ENCODE data around the gene WDR70. TPM values are rescaled to one million over a fixed set of nuclear protein-coding genes. Genes with fewer than 3 reads are reported as not detected.

The WDR70 gene
- total and polyA plus RNA-seq, 10 of the 15 experiments (the other 5 are each of a cell fraction or from before 2014, with no cell fraction given): 10.9 to 33.6 (median 29.1) TPM

GRCh38 chr5:37725185-37725584 is 346.1 kb downstream of the WDR70 start:
- peaks cover 10% of the 10 kb centered on the region for H3K4me1 ChIP-seq (ENCODE audit: control insufficient read depth, insufficient read depth, low read length)
- 94% methylated on average over 2 of the region's 2 CpGs for WGBS (ENCODE audit: insufficient coverage, insufficient replicate concordance, low lambda C conversion rate, missing lambda C conversion rate)
- no peak overlapping the region for H3K4me3 ChIP-seq
- no peaks in the 10 kb centered on the region for H3K27me3 ChIP-seq (replicated peaks in 1 of 2; ENCODE audit: control insufficient read depth in 2 of 2, insufficient read depth in 2 of 2, low read length in 1 of 2)
- no peaks in the 10 kb centered on the region for H3K9me3 ChIP-seq (replicated peaks; ENCODE audit: control insufficient read depth, insufficient read depth, low read length)
- ChIA-PET SMC1A (ENCODE audit: uncharacterized antibody, unreplicated experiment) (interaction anchor here (1.1 kb wide), 1 partner anchor 10 kb away, joined by 3 read pairs; no protein-coding TSS in a partner anchor), CTCF (interaction anchor here (3.0 kb wide), 1 partner anchor 13 kb away, joined by 14 read pairs; no protein-coding TSS in a partner anchor), RAD21 (ENCODE audit: unreplicated experiment) (interaction anchor here (2.1 kb wide), 1 partner anchor 313 kb away, joined by 5 read pairs; no protein-coding TSS in a partner anchor), POLR2A (no interaction called here)
- no peak overlapping the region for H2AFZ ChIP-seq (ENCODE audit: control insufficient read depth, low read depth, low read length)
- no peak overlapping the region for H3K9ac ChIP-seq (ENCODE audit: control insufficient read depth, insufficient read depth, low read length)
- no peaks in the 10 kb centered on the region for H3K79me2 ChIP-seq (ENCODE audit: control insufficient read depth, insufficient read depth, low read length)
- H3K4me2 ChIP-seq (ENCODE audit: control insufficient read depth, insufficient read depth): no peak overlapping the region
- intact Hi-C loops (cut with micrococcal nuclease; ENCODE audit: unreplicated experiment) (loop anchor here (10.0 kb wide), 1 partner anchor 310 kb away; no protein-coding TSS in a partner anchor), in situ Hi-C loops (cut with MboI) (no loop called here)
- FAIRE-seq: no peak
- BruUV-seq (replicated peaks): no TSS peak
- H3K27ac ChIP-seq (ENCODE audit: control insufficient read depth, insufficient read depth): no peak overlapping the region
- H3K36me3 ChIP-seq (ENCODE audit: control insufficient read depth in 2 of 2, insufficient read depth in 2 of 2, low read length in 1 of 2): peaks cover 0 to 4% of the 10 kb centered on the region in 2 experiments; a peak in 1 of 4 replicates
- no peak for ATAC-seq
- no peak for TF ChIP-seq SUPT20H (IDR thresholded peaks at IDR 0.05; ENCODE audit: borderline replicate concordance, control insufficient read depth, low read depth, low read length)
- TF ChIP-seq BACH1 (IDR thresholded peaks at IDR 0.05; ENCODE audit: borderline replicate concordance): no peak
- TF ChIP-seq ATF3 (IDR thresholded peaks at IDR 0.05; ENCODE audit: borderline replicate concordance, extremely low read depth, low read depth, low read length): no peak
- no peak for TF ChIP-seq MLLT1 (IDR thresholded peaks at IDR 0.05)
- TF ChIP-seq LARP7 (IDR thresholded peaks at IDR 0.05): no peak
- TF ChIP-seq ATF2 (IDR thresholded peaks at IDR 0.05; ENCODE audit: low read length): no peak
- TF ChIP-seq BCL3 (IDR thresholded peaks at IDR 0.05; ENCODE audit: borderline replicate concordance, insufficient read depth, low read depth, low read length, poor library complexity, severe bottlenecking): no peak
- no peak for TF ChIP-seq NBN (IDR thresholded peaks at IDR 0.05)
- no peak for TF ChIP-seq RCOR1 (conservative IDR thresholded peaks at IDR 0.05; ENCODE audit: low read depth, low read length)
- TF ChIP-seq NFYB (IDR thresholded peaks at IDR 0.05; ENCODE audit: insufficient read depth, low read depth, low read length): no peak
- TF ChIP-seq WRNIP1 (IDR thresholded peaks at IDR 0.05; ENCODE audit: borderline replicate concordance, low read depth, low read length): no peak
- TF ChIP-seq ZNF207 (IDR thresholded peaks at IDR 0.05; ENCODE audit: borderline replicate concordance): no peak
- H4K20me1 ChIP-seq (ENCODE audit: control insufficient read depth, insufficient read depth): no peaks in the 10 kb centered on the region
- DNase-seq (ENCODE audit: low read depth, low spot score): no peak

Data from GM12878 (cell line).